GM19397 (cell line): ENCODE data around the gene TRIM15.

Experiments used
- ATAC-seq: cut with Tn5 transposase; IDR thresholded peaks from one replicate; pipeline ENCODE4 v1.9.1; 2021; ENCODE audit warnings: mild to moderate bottlenecking, moderate library complexity; ENCODE audit not compliant: unreplicated experiment

The TRIM15 gene

DNA sequence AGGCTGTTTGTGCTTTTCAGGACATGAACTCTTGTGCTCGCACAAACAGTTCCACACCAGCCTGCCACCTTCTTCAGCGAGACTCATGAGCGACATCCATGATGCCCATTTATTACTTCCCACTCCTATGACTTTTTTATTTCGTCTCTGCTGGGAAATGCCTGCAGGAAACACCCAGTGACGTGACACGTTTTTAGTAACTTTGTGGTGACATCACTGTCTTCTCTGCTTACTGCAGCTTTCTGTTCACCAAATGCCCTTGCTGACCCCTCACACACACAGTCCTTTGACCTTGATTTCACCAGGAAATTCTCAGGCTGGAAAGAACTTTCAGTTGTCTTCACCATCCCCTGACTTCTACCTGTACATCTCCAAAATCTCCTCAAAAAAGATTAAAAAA, 18.5 kb upstream of the TRIM15 start:
- ATAC-seq, result no peak

GRCh38 chr6:30145818-30146217, 17.5 kb upstream of the TRIM15 start:
- no peak for ATAC-seq

DNA sequence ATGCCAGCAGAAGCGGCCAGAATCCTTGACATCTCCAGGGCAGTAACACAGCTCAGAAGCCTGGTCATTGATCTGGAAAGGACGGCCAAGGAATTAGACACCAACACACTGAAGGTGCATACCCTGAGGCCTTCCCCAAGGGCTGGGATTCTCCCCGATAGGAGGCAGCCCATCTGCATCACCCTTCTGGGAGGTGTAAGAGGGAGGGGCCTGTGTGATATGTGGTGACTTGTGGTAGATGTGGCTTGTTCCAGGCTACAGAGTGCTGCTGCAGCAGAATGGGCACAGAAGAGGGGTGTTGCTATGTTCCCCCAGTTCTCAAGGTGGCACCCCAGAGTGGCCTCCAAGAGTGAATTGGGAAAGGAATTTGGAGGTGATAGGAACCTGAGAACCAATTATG, 16.2 kb upstream of the TRIM15 start:
- ATAC-seq, result no peak

- ATAC-seq, result no peak
These were observed 14.1 kb upstream of the TRIM15 start for GRCh38 chr6:30149234-30149633.

DNA sequence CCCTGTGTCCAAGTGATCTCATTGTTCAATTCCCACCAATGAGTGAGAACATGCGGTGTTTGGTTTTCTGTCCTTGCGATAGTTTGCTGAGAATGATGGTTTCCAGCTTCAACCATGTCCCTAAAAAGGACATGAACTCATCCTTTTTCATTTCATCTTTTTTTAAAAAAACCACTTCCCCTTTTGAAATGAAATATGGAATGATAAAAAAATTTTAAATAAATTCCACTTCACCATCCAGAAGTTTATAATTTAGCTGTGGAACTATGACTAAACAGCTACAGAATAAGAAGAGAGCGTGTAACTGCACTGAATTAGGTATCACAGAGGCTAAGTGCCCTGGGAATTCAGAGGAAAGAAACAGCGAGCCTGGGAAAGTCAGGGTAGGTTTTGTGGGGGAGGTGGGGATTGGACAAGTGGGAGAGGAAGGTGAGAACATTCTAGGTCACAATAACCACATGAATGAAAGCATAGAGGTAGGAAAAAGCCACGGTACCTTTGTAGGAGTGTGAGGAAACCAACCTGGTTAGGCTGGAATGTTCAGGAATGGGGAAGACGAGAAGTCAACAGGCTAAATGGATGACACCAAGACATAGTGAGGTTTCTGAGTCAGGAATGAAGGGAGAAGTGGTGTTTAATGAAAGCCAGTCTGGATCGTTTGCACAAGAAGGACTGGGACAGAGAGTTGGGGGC, 13.3 kb upstream of the TRIM15 start:
- ATAC-seq, result no peak

- no peak for ATAC-seq
These were observed 12.5 kb upstream of the TRIM15 start for GRCh38 chr6:30150671-30151395.

GRCh38 chr6:30151580-30151979, 11.8 kb upstream of the TRIM15 start:
- no peak for ATAC-seq

- no peak for ATAC-seq
These were observed 11.2 kb upstream of the TRIM15 start for GRCh38 chr6:30152016-30152673.

GRCh38 chr6:30152910-30153610, 10.3 kb upstream of the TRIM15 start:
- no peak for ATAC-seq

- ATAC-seq, result no peak
These were observed 9.3 kb upstream of the TRIM15 start for GRCh38 chr6:30154061-30154460.

- no peak for ATAC-seq
These were observed 8.4 kb upstream of the TRIM15 start for GRCh38 chr6:30154709-30155519.

- no peak for ATAC-seq
These were observed 7.7 kb upstream of the TRIM15 start for GRCh38 chr6:30155520-30156261.

DNA sequence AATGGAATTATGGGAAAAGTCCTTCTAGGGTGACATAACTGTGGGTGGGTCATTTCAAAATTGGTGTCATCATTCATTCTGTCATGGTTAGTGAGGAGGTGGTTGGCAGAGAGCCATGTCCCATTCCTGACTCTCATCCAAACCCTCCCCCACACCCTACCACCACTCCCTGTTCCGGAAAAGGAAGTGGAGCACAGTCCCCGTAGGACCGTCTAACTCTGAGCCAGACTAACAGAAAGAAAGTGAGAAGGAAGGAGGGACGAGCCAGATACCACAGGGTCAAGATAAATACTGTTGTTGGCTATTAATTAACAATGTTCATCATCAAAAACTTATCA, 7.1 kb upstream of the TRIM15 start:
- no peak for ATAC-seq

- no peak for ATAC-seq
These were observed 6.6 kb upstream of the TRIM15 start for GRCh38 chr6:30156774-30157173.

- no peak for ATAC-seq
These were observed 5.8 kb upstream of the TRIM15 start for GRCh38 chr6:30157581-30157980.

- ATAC-seq, result no peak
These were observed 5.3 kb upstream of the TRIM15 start for GRCh38 chr6:30157999-30158398.

- no peak for ATAC-seq
These were observed 4.8 kb upstream of the TRIM15 start for GRCh38 chr6:30158475-30159040.

DNA sequence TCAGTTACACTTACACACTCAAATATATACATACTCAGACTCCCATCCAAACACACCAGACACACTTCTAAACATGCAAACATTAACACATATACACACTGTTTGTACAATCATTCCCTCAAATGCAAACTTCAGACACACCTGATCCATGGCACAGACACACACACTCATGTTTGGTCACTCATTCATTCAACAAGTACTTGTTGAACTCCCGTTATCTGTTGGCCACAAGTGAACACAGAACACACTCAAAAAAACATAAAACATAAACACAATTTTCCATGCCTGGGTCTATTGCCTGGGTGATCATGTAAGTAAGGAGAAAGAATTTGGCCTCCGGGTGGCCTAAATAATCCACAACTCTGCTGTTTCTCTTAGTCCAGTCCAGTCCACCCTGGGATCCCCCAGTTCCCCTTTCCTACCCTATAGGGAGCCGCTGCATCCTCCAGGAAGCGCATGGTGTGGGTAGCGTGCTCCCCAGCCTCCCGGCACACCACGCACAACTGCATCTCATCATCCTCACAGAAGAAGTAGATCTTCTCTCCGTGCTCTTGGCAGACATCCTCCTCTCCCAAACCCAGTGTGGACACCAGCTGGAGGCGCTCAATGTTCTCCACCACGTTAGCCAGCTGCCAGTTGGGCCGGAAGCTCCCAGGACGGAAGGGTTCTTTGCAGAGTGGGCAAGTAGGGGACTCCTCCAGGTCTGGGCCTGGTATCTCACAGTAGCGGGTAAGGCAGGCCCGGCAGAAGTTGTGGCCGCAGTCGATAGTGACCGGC, 3.1 kb upstream of the TRIM15 start:
- ATAC-seq, result no peak
